Adrenal gland (tissue), 5 donors: Measurements from ENCODE around the gene CCDC174.

Experiments
- CTCF ChIP-seq, 6 experiments: fragments of 450-650 bp in 4 of 6; fragments of 200-600 bp in 2 of 6; sonication (generic) in 1 of 6; IDR thresholded peaks; 1 replicate in 5 of 6; 2 replicates in 1 of 6; pipeline versions ENCODE4 v1.5.1 to v1.8.0; 2016 to 2021; ENCODE audit warnings: antibody characterized with exemption in 6 of 6, mild to moderate bottlenecking in 2 of 6, moderate library complexity in 1 of 6
- POLR2A ChIP-seq, 2 donors: fragments of 450-650 bp; IDR thresholded peaks; one replicate each; pipeline ENCODE4 v1.6.1; 2017; ENCODE audit warnings: antibody characterized with exemption in 2 of 2, mild to moderate bottlenecking in 2 of 2, moderate library complexity in 1 of 2
- donor health status: DM: no; HTN: no; CAD: no.

GRCh38 chr3:14609506-14609905 is 42.1 kb upstream of the CCDC174 start:
- TF ChIP-seq CTCF (IDR thresholded peaks at IDR 0.05), result no peak
- TF ChIP-seq POLR2A (IDR thresholded peaks at IDR 0.05), result no peak
